Bronchial epithelial cell (primary cell): ENCODE results near the gene PREX1. TPM values are rescaled to one million over a fixed set of nuclear protein-coding genes. Genes with fewer than 3 reads are reported as not detected.

ENCODE experiments used
- DNase-seq: peaks from one replicate; pipeline ENCODE4 v3.0.0-alpha.2; 2010; ENCODE audit warnings: low read depth
- FAIRE-seq: peaks from 2 replicates; lab custom pipeline; 2011; peaks lifted over from hg19 to GRCh38; lab: Jason Lieb, UNC
- H3K27me3 ChIP-seq: 2 replicates; pipeline ENCODE4 v1.5.1; 2011; ENCODE audit warnings: low read length; ENCODE audit not compliant: control insufficient read depth, insufficient read depth
- H3K36me3 ChIP-seq: 2 replicates; pipeline ENCODE4 v1.5.1; 2011; ENCODE audit warnings: low read length; ENCODE audit not compliant: control insufficient read depth, insufficient read depth
- H3K4me3 ChIP-seq: 2 replicates; pipeline ENCODE4 v1.5.1; 2011; ENCODE audit warnings: mild to moderate bottlenecking, low read depth, low read length, control low read depth
- total RNA-seq: library from RNA; depleted of rRNA; stranded (reverse); fragments of >200 nt; gene quantifications from 2 replicates; pipeline ENCODE4 v1.2.1, GENCODE V29; 2014
- TF ChIP-seq, protein P1 (sequence below): IDR thresholded peaks from 2 replicates; pipeline ENCODE4 v1.5.1; 2011; ENCODE audit warnings: mild to moderate bottlenecking, moderate library complexity, low read length, control low read depth, inconsistent platforms; ENCODE audit not compliant: insufficient read depth, severe bottlenecking

The PREX1 gene
- total RNA-seq, 1 donor from 2014 or later: under 0.01 TPM

- FAIRE-seq: no peak
- TF ChIP-seq, protein P1, sequence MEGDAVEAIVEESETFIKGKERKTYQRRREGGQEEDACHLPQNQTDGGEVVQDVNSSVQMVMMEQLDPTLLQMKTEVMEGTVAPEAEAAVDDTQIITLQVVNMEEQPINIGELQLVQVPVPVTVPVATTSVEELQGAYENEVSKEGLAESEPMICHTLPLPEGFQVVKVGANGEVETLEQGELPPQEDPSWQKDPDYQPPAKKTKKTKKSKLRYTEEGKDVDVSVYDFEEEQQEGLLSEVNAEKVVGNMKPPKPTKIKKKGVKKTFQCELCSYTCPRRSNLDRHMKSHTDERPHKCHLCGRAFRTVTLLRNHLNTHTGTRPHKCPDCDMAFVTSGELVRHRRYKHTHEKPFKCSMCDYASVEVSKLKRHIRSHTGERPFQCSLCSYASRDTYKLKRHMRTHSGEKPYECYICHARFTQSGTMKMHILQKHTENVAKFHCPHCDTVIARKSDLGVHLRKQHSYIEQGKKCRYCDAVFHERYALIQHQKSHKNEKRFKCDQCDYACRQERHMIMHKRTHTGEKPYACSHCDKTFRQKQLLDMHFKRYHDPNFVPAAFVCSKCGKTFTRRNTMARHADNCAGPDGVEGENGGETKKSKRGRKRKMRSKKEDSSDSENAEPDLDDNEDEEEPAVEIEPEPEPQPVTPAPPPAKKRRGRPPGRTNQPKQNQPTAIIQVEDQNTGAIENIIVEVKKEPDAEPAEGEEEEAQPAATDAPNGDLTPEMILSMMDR: no peak
- Histone ChIP-seq H3K27me3 (no peaks in the 10 kb centered on the region), H3K4me3 (no peak overlapping the region), H3K36me3 (no peaks in the 10 kb centered on the region)
- no peak for DNase-seq
Measured at GRCh38 chr20:48839154-48839917, 11.5 kb upstream of the PREX1 start.

- H3K27me3 ChIP-seq: peaks cover 3% of the 10 kb centered on the region
- DNase-seq (no peak), FAIRE-seq (no peak)
- H3K36me3 ChIP-seq: no peaks in the 10 kb centered on the region
- no peak overlapping the region for H3K4me3 ChIP-seq
- TF ChIP-seq, protein P1: no peak
Measured at GRCh38 chr20:48837014-48837413, 9.2 kb upstream of the PREX1 start.

GRCh38 chr20:48835390-48835789 lies 7.6 kb upstream of the PREX1 start:
- TF ChIP-seq, protein P1: no peak
- FAIRE-seq (no peak), DNase-seq (no peak)
- peaks cover 3% of the 10 kb centered on the region for H3K27me3 ChIP-seq
- no peak overlapping the region for H3K4me3 ChIP-seq
- H3K36me3 ChIP-seq: no peaks in the 10 kb centered on the region

DNA sequence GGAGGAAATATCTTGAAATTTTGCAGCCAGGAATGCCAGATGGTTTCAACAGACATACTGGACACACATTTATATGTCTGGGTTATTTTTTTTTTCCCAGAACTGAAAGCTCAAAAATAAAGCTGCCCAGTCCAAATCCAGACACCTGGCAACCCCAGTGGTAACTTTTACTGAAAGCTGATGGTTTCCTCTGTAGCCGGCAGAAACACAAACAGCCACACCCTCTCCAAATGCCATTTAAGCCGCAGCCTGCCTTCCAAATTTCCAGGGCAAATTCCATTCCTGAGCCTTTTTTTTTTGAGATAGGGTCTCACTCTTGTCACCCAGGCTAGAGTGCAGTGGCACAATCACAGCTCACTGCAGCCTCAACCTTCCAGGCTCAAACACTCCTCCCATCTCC lies 6.5 kb upstream of the PREX1 start:
- peaks cover 3% of the 10 kb centered on the region for H3K27me3 ChIP-seq
- H3K36me3 ChIP-seq: no peaks in the 10 kb centered on the region
- no peak overlapping the region for H3K4me3 ChIP-seq
- FAIRE-seq: no peak
- no peak for DNase-seq
- TF ChIP-seq, protein P1: no peak

DNA sequence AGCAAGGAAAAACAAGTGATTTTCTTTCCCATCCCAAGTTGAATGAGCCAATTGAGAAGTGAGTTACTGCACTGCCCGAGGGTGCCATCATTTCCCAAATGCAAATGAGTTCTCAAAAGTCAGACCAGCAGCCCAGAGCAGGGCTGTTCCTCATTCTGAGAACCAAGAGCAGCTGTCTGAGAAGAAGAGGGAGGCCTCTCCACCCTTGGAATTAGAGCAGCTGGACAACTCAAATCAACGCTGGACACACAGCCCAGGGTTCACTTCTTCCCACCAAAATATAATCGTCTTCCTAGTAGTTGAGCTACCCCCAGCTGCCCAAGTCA lies 4.6 kb upstream of the PREX1 start:
- TF ChIP-seq, protein P1: no peak
- peaks cover 9% of the 10 kb centered on the region for H3K27me3 ChIP-seq
- FAIRE-seq (no peak), DNase-seq (no peak)
- H3K36me3 ChIP-seq: no peaks in the 10 kb centered on the region
- H3K4me3 ChIP-seq: no peak overlapping the region
